ENCODE measurements around the gene GDF15.
A peak's percentile ranks its signal among the peaks of the same experiment; 100 is the strongest.
"Not testable (repeated sequence)": the region's sequence is repeated elsewhere in the genome, so short reads cannot be mapped to it uniquely, and the experiment has no call there.

The GDF15 gene

GRCh38 chr19:18363787-18364186 is 22.2 kb upstream of the GDF15 start:
- Histone ChIP-seq H3K36me3 (ENCODE audit: control insufficient read depth in 1 of 2, insufficient read depth in 2 of 2, low read length in 2 of 2) (peaks cover 0 to 37% of the 10 kb centered on the region in 2 donors), H3K4me3 (ENCODE audit: low read depth in 1 of 2, low read length in 2 of 2) (no peak overlapping the region), H3K9me3 (ENCODE audit: control insufficient read depth in 1 of 2, low read length in 2 of 2) (no peaks in the 10 kb centered on the region), H3K9ac (ENCODE audit: low read depth in 1 of 2, low read length in 2 of 2) (no peak overlapping the region), H3K27ac (ENCODE audit: low read depth, low read length) (no peak overlapping the region), H3K4me1 (ENCODE audit: control insufficient read depth in 1 of 2, insufficient read depth in 2 of 2, low read length in 2 of 2) (peaks cover 24 to 25% of the 10 kb centered on the region in 2 donors), H3K27me3 (ENCODE audit: control insufficient read depth in 1 of 2, insufficient read depth in 2 of 2, low read length in 2 of 2) (no peaks in the 10 kb centered on the region)

GRCh38 chr19:18364277-18364825 is 21.6 kb upstream of the GDF15 start:
- H3K27me3 ChIP-seq (ENCODE audit: control insufficient read depth in 1 of 2, insufficient read depth in 2 of 2, low read length in 2 of 2); H3K9me3 ChIP-seq (ENCODE audit: control insufficient read depth in 1 of 2, low read length in 2 of 2): not testable (repeated sequence)
- peaks cover 0 to 33% of the 10 kb centered on the region in 2 donors for H3K36me3 ChIP-seq (ENCODE audit: control insufficient read depth in 1 of 2, insufficient read depth in 2 of 2, low read length in 2 of 2)
- H3K4me3 ChIP-seq (ENCODE audit: low read depth in 1 of 2, low read length in 2 of 2) = peak overlapping the region in 1 of 2 donors; percentile 40
- H3K9ac ChIP-seq (ENCODE audit: low read depth in 1 of 2, low read length in 2 of 2) = peak overlapping the region; percentile 38 to 47
- peaks cover 24 to 25% of the 10 kb centered on the region in 2 donors for H3K4me1 ChIP-seq (ENCODE audit: control insufficient read depth in 1 of 2, insufficient read depth in 2 of 2, low read length in 2 of 2)
- H3K27ac ChIP-seq (ENCODE audit: low read depth, low read length) = peak overlapping the region; percentile 47

GRCh38 chr19:18364826-18365528 is 21.0 kb upstream of the GDF15 start:
- Histone ChIP-seq H3K9me3 (ENCODE audit: control insufficient read depth in 1 of 2, low read length in 2 of 2) (no peaks in the 10 kb centered on the region), H3K27me3 (ENCODE audit: control insufficient read depth in 1 of 2, insufficient read depth in 2 of 2, low read length in 2 of 2) (no peaks in the 10 kb centered on the region), H3K4me3 (ENCODE audit: low read depth in 1 of 2, low read length in 2 of 2) (no peak overlapping the region), H3K4me1 (ENCODE audit: control insufficient read depth in 1 of 2, insufficient read depth in 2 of 2, low read length in 2 of 2) (peaks cover 24 to 25% of the 10 kb centered on the region in 2 donors), H3K9ac (ENCODE audit: low read depth in 1 of 2, low read length in 2 of 2) (peak overlapping the region; percentile 38 to 47), H3K27ac (ENCODE audit: low read depth, low read length) (peak overlapping the region; percentile 47), H3K36me3 (ENCODE audit: control insufficient read depth in 1 of 2, insufficient read depth in 2 of 2, low read length in 2 of 2) (peaks cover 0 to 28% of the 10 kb centered on the region in 2 donors)

- Histone ChIP-seq H3K4me1 (ENCODE audit: control insufficient read depth in 1 of 2, insufficient read depth in 2 of 2, low read length in 2 of 2) (peaks cover 24 to 25% of the 10 kb centered on the region in 2 donors), H3K4me3 (ENCODE audit: low read depth in 1 of 2, low read length in 2 of 2) (no peak overlapping the region), H3K9ac (ENCODE audit: low read depth in 1 of 2, low read length in 2 of 2) (no peak overlapping the region), H3K9me3 (ENCODE audit: control insufficient read depth in 1 of 2, low read length in 2 of 2) (no peaks in the 10 kb centered on the region), H3K27me3 (ENCODE audit: control insufficient read depth in 1 of 2, insufficient read depth in 2 of 2, low read length in 2 of 2) (no peaks in the 10 kb centered on the region), H3K36me3 (ENCODE audit: control insufficient read depth in 1 of 2, insufficient read depth in 2 of 2, low read length in 2 of 2) (peaks cover 0 to 24% of the 10 kb centered on the region in 2 donors), H3K27ac (ENCODE audit: low read depth, low read length) (peak overlapping the region; percentile 47)
Observed at GRCh38 chr19:18366021-18366435, 19.9 kb upstream of the GDF15 start.

GRCh38 chr19:18368504-18369222 is 17.3 kb upstream of the GDF15 start:
- Histone ChIP-seq H3K9me3 (ENCODE audit: control insufficient read depth in 1 of 2, low read length in 2 of 2) (no peaks in the 10 kb centered on the region), H3K36me3 (ENCODE audit: control insufficient read depth in 1 of 2, insufficient read depth in 2 of 2, low read length in 2 of 2) (peaks cover 0 to 9% of the 10 kb centered on the region in 2 donors), H3K27me3 (ENCODE audit: control insufficient read depth in 1 of 2, insufficient read depth in 2 of 2, low read length in 2 of 2) (no peaks in the 10 kb centered on the region), H3K9ac (ENCODE audit: low read depth in 1 of 2, low read length in 2 of 2) (no peak overlapping the region), H3K27ac (ENCODE audit: low read depth, low read length) (no peak overlapping the region), H3K4me3 (ENCODE audit: low read depth in 1 of 2, low read length in 2 of 2) (no peak overlapping the region), H3K4me1 (ENCODE audit: control insufficient read depth in 1 of 2, insufficient read depth in 2 of 2, low read length in 2 of 2) (peaks cover 23 to 24% of the 10 kb centered on the region in 2 donors)

GRCh38 chr19:18373407-18373891 is 12.5 kb upstream of the GDF15 start:
- peaks cover 11 to 15% of the 10 kb centered on the region in 2 donors for H3K4me1 ChIP-seq (ENCODE audit: control insufficient read depth in 1 of 2, insufficient read depth in 2 of 2, low read length in 2 of 2)
- peak overlapping the region; percentile 81 for H3K27ac ChIP-seq (ENCODE audit: low read depth, low read length)
- peak overlapping the region in 1 of 2 donors; percentile 53 for H3K9ac ChIP-seq (ENCODE audit: low read depth in 1 of 2, low read length in 2 of 2)
- no peaks in the 10 kb centered on the region for H3K27me3 ChIP-seq (ENCODE audit: control insufficient read depth in 1 of 2, insufficient read depth in 2 of 2, low read length in 2 of 2)
- H3K4me3 ChIP-seq (ENCODE audit: low read depth in 1 of 2, low read length in 2 of 2) = no peak overlapping the region
- H3K36me3 ChIP-seq (ENCODE audit: control insufficient read depth in 1 of 2, insufficient read depth in 2 of 2, low read length in 2 of 2) = no peaks in the 10 kb centered on the region
- H3K9me3 ChIP-seq (ENCODE audit: control insufficient read depth in 1 of 2, low read length in 2 of 2) = no peaks in the 10 kb centered on the region

- H3K4me3 ChIP-seq (ENCODE audit: low read depth in 1 of 2, low read length in 2 of 2) = peak overlapping the region in 1 of 2 donors; percentile 30
- peaks cover 11 to 15% of the 10 kb centered on the region in 2 donors for H3K4me1 ChIP-seq (ENCODE audit: control insufficient read depth in 1 of 2, insufficient read depth in 2 of 2, low read length in 2 of 2)
- no peaks in the 10 kb centered on the region for H3K27me3 ChIP-seq (ENCODE audit: control insufficient read depth in 1 of 2, insufficient read depth in 2 of 2, low read length in 2 of 2)
- H3K9me3 ChIP-seq (ENCODE audit: control insufficient read depth in 1 of 2, low read length in 2 of 2) = no peaks in the 10 kb centered on the region
- no peaks in the 10 kb centered on the region for H3K36me3 ChIP-seq (ENCODE audit: control insufficient read depth in 1 of 2, insufficient read depth in 2 of 2, low read length in 2 of 2)
- peak overlapping the region; percentile 81 for H3K27ac ChIP-seq (ENCODE audit: low read depth, low read length)
- peak overlapping the region; percentile 39 to 53 for H3K9ac ChIP-seq (ENCODE audit: low read depth in 1 of 2, low read length in 2 of 2)
Observed at GRCh38 chr19:18373892-18374629, 11.9 kb upstream of the GDF15 start.

- Histone ChIP-seq H3K9ac (ENCODE audit: low read depth in 1 of 2, low read length in 2 of 2) (no peak overlapping the region), H3K36me3 (ENCODE audit: control insufficient read depth in 1 of 2, insufficient read depth in 2 of 2, low read length in 2 of 2) (no peaks in the 10 kb centered on the region), H3K27me3 (ENCODE audit: control insufficient read depth in 1 of 2, insufficient read depth in 2 of 2, low read length in 2 of 2) (no peaks in the 10 kb centered on the region), H3K27ac (ENCODE audit: low read depth, low read length) (no peak overlapping the region), H3K9me3 (ENCODE audit: control insufficient read depth in 1 of 2, low read length in 2 of 2) (no peaks in the 10 kb centered on the region), H3K4me3 (ENCODE audit: low read depth in 1 of 2, low read length in 2 of 2) (no peak overlapping the region), H3K4me1 (ENCODE audit: control insufficient read depth in 1 of 2, insufficient read depth in 2 of 2, low read length in 2 of 2) (peaks cover 21 to 26% of the 10 kb centered on the region in 2 donors)
Observed at GRCh38 chr19:18377026-18377425, 8.9 kb upstream of the GDF15 start.

- Histone ChIP-seq H3K4me1 (ENCODE audit: control insufficient read depth in 1 of 2, insufficient read depth in 2 of 2, low read length in 2 of 2) (peaks cover 10 to 15% of the 10 kb centered on the region in 2 donors), H3K36me3 (ENCODE audit: control insufficient read depth in 1 of 2, insufficient read depth in 2 of 2, low read length in 2 of 2) (no peaks in the 10 kb centered on the region), H3K27me3 (ENCODE audit: control insufficient read depth in 1 of 2, insufficient read depth in 2 of 2, low read length in 2 of 2) (no peaks in the 10 kb centered on the region), H3K27ac (ENCODE audit: low read depth, low read length) (peak overlapping the region; percentile 49), H3K4me3 (ENCODE audit: low read depth in 1 of 2, low read length in 2 of 2) (no peak overlapping the region), H3K9me3 (ENCODE audit: control insufficient read depth in 1 of 2, low read length in 2 of 2) (no peaks in the 10 kb centered on the region), H3K9ac (ENCODE audit: low read depth in 1 of 2, low read length in 2 of 2) (peak overlapping the region in 1 of 2 donors; percentile 27)
Observed at GRCh38 chr19:18379803-18380747, 5.9 kb upstream of the GDF15 start.

All from duodenal mucosa (tissue), 2 donors.